Neural cell (in vitro differentiated cells): Measurements from ENCODE around the gene MTPN.

Source experiments
- CTCF ChIP-seq: fragments of 450-650 bp; IDR thresholded peaks from 2 replicates; pipeline ENCODE4 v1.5.1; 2014; ENCODE audit warnings: antibody characterized with exemption, mild to moderate bottlenecking, moderate library complexity; ENCODE audit not compliant: poor library complexity, severe bottlenecking
- EP300 ChIP-seq: fragments of 450-650 bp; conservative IDR thresholded peaks from 2 replicates; pipeline ENCODE4 v1.6.1; 2014; ENCODE audit warnings: antibody characterized with exemption, mild to moderate bottlenecking, moderate library complexity; ENCODE audit not compliant: poor library complexity, severe bottlenecking
- RAD21 ChIP-seq: fragments of 450-650 bp; conservative IDR thresholded peaks from 2 replicates; pipeline ENCODE4 v1.6.1; 2014; ENCODE audit warnings: antibody characterized with exemption, mild to moderate bottlenecking, moderate library complexity
- REST ChIP-seq: IDR thresholded peaks from 2 replicates; pipeline ENCODE4 v1.6.1; 2012; ENCODE audit warnings: borderline replicate concordance
- SMC3 ChIP-seq: fragments of 450-650 bp; conservative IDR thresholded peaks from 2 replicates; pipeline ENCODE4 v1.6.1; 2014; ENCODE audit warnings: antibody characterized with exemption, mild to moderate bottlenecking, moderate library complexity; ENCODE audit not compliant: poor library complexity

DNA sequence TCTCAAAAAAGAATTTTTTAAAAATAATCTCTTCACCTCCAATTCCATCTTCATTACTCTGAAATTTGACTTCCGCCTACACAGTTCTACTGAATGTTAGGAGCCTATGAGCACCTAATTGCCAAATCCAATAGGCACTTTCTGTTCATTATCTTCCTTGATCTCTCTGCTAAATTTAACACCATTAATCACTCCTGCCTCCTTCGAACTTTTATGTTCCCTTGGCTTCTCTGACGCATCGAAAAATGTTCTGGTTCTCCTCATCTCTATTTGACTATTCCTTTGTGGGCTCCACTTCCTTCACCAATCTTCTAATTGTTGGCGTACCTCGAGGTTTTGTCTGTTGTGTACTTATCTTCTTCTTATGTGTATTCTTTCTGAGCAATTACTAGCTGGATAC is 87.3 kb downstream of the MTPN start:
- TF ChIP-seq RAD21 (no peak), SMC3 (no peak), CTCF (no peak), EP300 (no peak), REST (no peak)
